ENCODE measurements around the gene XXYLT1.

The XXYLT1 gene

GRCh38 chr3:195247863-195248189, 23.1 kb downstream of the XXYLT1 start:
- Histone ChIP-seq H3K79me2 (ENCODE audit: insufficient read depth, low read length) (no peaks in the 10 kb centered on the region), H3K9ac (ENCODE audit: low read length) (no peak overlapping the region), H3K4me2 (ENCODE audit: low read length) (no peak overlapping the region), H3K9me2 (ENCODE audit: low read depth, low read length) (no peaks in the 10 kb centered on the region), H3F3A (ENCODE audit: insufficient read depth, low read length) (no peaks in the 10 kb centered on the region), H3K9me3 (ENCODE audit: low read length) (peaks cover 2% of the 10 kb centered on the region; the same call in 1 of the 2 replicates), H3K4me3 (ENCODE audit: low read depth, low read length, poor library complexity, severe bottlenecking) (no peak overlapping the region), H4K20me1 (ENCODE audit: insufficient read depth, low read length) (no peaks in the 10 kb centered on the region), H2AFZ (ENCODE audit: low read length) (no peak overlapping the region), H3K27ac (ENCODE audit: low read depth, low read length, poor library complexity, severe bottlenecking) (no peak overlapping the region), H3K27me3 (ENCODE audit: insufficient read depth, low read length) (peaks cover 6% of the 10 kb centered on the region; the same call in 1 of the 2 replicates), H3K36me3 (ENCODE audit: insufficient read depth, low read length) (no peaks in the 10 kb centered on the region; the same call in 1 of the 2 replicates), H3K4me1 (ENCODE audit: insufficient read depth, low read length, severe bottlenecking) (no peaks in the 10 kb centered on the region)
- no peak for TF ChIP-seq CTCF (IDR thresholded peaks at IDR 0.05; ENCODE audit: low read length)
- no peak for TF ChIP-seq EZH2 (IDR thresholded peaks at IDR 0.05; ENCODE audit: borderline replicate concordance, low read length)

GRCh38 chr3:195247086-195247862, 23.7 kb downstream of the XXYLT1 start:
- Histone ChIP-seq H3K4me2 (ENCODE audit: low read length) (no peak overlapping the region), H3F3A (ENCODE audit: insufficient read depth, low read length) (no peaks in the 10 kb centered on the region), H3K27me3 (ENCODE audit: insufficient read depth, low read length) (peaks cover 6% of the 10 kb centered on the region; the same call in 1 of the 2 replicates), H3K9ac (ENCODE audit: low read length) (no peak overlapping the region), H3K9me2 (ENCODE audit: low read depth, low read length) (no peaks in the 10 kb centered on the region), H4K20me1 (ENCODE audit: insufficient read depth, low read length) (no peaks in the 10 kb centered on the region), H3K9me3 (ENCODE audit: low read length) (peaks cover 2% of the 10 kb centered on the region; the same call in 1 of the 2 replicates), H3K4me1 (ENCODE audit: insufficient read depth, low read length, severe bottlenecking) (no peaks in the 10 kb centered on the region), H3K4me3 (ENCODE audit: low read depth, low read length, poor library complexity, severe bottlenecking) (no peak overlapping the region), H3K36me3 (ENCODE audit: insufficient read depth, low read length) (no peaks in the 10 kb centered on the region; the same call in 1 of the 2 replicates), H3K79me2 (ENCODE audit: insufficient read depth, low read length) (no peaks in the 10 kb centered on the region), H3K27ac (ENCODE audit: low read depth, low read length, poor library complexity, severe bottlenecking) (no peak overlapping the region), H2AFZ (ENCODE audit: low read length) (no peak overlapping the region)
- TF ChIP-seq EZH2 (IDR thresholded peaks at IDR 0.05; ENCODE audit: borderline replicate concordance, low read length) (no peak), CTCF (IDR thresholded peaks at IDR 0.05; ENCODE audit: low read length) (no peak)

GRCh38 chr3:195246581-195246995, 24.4 kb downstream of the XXYLT1 start:
- H3K79me2 ChIP-seq (ENCODE audit: insufficient read depth, low read length) = no peaks in the 10 kb centered on the region
- no peak overlapping the region for H2AFZ ChIP-seq (ENCODE audit: low read length)
- TF ChIP-seq EZH2 (IDR thresholded peaks at IDR 0.05; ENCODE audit: borderline replicate concordance, low read length) (no peak), CTCF (IDR thresholded peaks at IDR 0.05; ENCODE audit: low read length) (no peak)
- no peaks in the 10 kb centered on the region for H4K20me1 ChIP-seq (ENCODE audit: insufficient read depth, low read length)
- H3K9ac ChIP-seq (ENCODE audit: low read length) = no peak overlapping the region
- peaks cover 6% of the 10 kb centered on the region; the same call in 1 of the 2 replicates for H3K27me3 ChIP-seq (ENCODE audit: insufficient read depth, low read length)
- no peaks in the 10 kb centered on the region; the same call in 1 of the 2 replicates for H3K36me3 ChIP-seq (ENCODE audit: insufficient read depth, low read length)
- H3K9me3 ChIP-seq (ENCODE audit: low read length) = peaks cover 2% of the 10 kb centered on the region; the same call in 1 of the 2 replicates
- no peaks in the 10 kb centered on the region for H3F3A ChIP-seq (ENCODE audit: insufficient read depth, low read length)
- no peaks in the 10 kb centered on the region for H3K4me1 ChIP-seq (ENCODE audit: insufficient read depth, low read length, severe bottlenecking)
- no peak overlapping the region for H3K4me2 ChIP-seq (ENCODE audit: low read length)
- no peak overlapping the region for H3K4me3 ChIP-seq (ENCODE audit: low read depth, low read length, poor library complexity, severe bottlenecking)
- H3K9me2 ChIP-seq (ENCODE audit: low read depth, low read length) = no peaks in the 10 kb centered on the region
- no peak overlapping the region for H3K27ac ChIP-seq (ENCODE audit: low read depth, low read length, poor library complexity, severe bottlenecking)
